ENCODE measurements around the gene NRROS.

NRROS gene

DNA sequence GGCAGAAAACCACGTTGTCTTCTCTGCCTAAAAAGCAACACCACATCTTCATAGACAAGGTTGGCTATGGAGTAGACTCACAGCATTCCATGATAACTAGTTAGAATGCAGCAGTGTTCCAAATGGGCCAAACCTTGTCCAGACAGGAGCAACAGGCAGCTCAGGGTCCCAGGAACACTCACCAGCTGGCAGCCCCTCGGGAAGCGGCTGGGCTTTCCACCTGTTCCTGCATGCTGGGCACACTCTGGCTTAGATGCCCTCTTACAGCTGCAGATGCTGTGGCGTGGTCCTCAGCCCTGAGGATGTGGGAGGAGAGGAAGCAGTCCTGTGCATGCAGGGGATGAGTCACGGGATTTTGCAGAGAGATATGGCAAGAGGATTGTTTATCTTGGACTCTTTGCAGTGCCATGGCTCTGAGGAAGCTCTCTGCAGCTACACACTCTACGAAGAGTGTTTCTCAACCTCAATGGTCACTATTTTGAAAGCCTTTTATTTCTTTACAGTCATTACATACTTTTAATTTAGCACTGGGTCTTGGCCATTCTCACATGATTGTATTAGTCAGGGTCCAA is 11.3 kb downstream of the NRROS start:
- no peak for DNase-seq (ENCODE audit: low read depth)

DNA sequence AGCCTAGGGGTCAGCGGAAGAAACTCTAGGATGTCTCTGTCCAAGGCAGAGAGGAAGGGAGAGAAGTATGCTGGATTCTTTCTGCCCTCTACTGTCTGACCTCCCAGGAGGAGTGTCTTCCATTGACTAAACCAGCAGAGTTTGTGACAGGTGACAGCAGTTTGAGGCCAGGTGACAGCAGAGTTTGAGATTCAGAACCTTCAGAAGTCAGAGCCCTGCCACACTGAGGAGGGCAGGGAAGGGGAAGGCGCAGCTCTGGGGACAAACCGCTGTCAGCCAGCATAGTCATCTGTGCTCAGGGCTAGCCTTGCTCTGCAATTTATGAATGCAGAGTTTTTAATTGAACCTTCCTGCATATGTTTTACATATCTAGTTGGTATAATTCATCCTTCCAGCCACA is 12.3 kb downstream of the NRROS start:
- no peak for DNase-seq (ENCODE audit: low read depth)

DNA sequence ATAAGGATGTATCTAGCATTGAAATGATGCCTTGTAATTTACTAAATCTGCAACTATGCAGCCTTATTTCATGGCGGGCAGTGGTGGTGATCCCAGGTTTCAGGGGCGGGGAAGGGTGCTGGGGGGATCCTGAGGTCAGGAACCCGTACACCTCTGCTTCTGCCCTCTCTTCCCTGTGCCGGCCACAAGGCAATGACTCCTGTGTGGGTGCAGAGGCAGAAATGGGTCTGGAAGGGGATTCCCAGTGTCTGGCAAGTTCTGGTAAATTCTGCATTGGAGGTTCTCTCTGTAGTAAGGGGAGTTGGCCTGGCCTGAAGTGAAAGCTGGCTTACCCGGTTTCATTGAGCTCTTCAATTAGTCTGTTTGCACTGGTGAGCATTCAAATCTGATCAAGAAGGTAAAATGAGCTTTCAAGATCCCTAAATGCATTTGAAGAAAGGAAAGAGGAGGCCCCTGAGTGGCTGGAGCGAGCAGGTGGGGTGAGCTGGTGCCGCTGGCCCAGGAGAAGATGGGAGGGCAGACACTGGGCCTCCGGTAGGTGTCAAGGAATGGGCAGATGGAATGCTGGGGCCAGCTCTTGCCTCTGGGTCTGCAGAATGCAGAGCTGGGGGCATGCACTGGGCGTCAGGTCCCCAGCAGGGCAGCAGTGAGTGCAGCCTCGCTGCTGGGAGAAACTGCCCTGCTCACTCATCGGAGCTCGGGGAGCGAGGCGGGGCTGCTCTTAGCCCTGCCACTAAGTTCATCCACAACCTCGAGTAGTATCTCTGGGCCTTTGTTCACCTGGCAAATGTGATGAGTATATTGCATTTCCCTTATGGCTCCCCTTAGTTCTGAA is 13.7 kb downstream of the NRROS start:
- DNase-seq (ENCODE audit: low read depth), result no peak

DNA sequence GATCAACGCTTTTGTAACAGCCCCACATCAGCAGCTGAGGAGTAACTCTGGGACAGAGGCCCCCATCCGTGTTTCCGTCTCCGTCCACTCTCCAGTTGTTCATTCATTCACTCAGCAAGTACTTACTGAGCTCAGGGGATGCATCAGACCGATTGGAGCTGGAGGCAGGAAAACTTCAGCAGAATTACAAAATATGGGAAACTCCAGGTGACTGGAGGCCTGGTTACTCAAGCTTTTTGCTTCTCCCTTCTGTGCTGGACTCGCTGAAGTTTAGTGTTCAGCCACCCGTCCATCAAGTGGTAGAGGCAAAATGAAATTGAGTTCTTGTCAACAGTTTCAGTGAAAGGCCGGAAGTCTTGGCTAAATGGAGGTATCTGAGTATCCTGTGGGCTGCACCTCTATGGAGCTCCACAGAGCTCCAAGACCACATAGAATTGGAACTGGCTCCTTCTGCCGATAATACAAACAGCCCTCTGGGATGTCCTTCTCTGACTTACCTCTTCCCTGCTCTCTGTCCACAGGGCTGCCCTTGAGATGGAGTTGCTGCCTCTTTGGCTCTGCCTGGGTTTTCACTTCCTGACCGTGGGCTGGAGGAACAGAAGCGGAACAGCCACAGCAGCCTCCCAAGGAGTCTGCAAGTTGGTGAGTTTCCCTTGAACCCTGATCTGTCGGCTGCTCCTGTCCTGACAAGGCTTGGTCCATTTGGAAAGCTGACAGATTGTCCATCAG is 14.7 kb downstream of the NRROS start:
- no peak for DNase-seq (ENCODE audit: low read depth)

DNA sequence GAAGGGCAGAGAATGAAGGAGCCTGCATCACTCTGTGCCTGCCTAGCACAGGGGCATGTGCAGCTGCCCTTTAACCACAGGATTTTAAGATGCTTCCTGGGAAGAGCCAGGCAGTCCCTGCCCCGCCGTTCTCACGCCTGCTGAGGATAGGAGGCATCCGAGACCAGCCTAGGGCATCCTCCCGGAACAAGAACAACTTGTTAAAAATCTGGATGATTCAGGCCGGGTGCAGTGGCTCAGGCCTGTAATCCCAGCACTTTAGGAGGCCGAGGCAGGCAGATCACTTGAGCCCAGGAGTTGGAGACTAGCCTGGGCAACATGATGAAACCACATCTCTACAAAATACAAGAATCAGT is 15.2 kb downstream of the NRROS start:
- DNase-seq (ENCODE audit: low read depth), result no peak

DNA sequence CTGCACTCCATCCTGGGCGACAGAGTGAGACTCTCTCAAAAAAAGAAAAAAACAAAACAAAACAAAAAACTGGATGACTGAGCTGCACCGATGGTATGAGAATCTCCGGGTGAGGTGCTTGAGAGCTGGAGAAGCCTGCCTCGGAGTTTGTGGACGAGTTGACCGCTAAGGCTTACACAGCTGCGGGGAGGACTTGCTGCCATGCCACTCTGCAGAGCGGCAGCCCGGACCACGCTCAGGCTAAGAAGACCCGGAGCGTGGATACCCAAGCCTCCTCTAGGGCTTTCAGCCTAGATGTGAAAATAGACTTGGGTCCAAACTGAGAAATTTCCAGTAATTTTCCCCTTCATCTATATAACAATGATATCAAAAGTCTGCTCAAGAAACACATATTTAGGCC is 16.0 kb downstream of the NRROS start:
- no peak for DNase-seq (ENCODE audit: low read depth)

DNA sequence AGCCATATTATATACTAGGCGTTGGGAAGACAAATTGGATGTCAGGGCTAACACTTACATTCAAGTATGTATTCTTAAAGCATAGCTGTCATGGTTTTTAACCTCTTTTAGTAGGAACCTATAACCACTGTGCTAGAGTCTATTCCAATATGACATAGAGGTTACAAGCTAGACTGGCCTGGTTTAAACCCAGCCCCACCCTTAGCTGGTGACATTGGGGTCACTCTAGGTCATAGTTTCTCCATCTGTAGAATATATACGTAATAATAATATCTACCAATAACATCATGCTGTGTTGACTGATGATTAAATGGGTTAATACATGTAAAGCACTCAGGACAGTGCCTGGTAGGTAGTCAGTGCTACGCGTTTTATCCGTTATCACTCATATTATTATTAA is 16.7 kb downstream of the NRROS start:
- no peak for DNase-seq (ENCODE audit: low read depth)

DNA sequence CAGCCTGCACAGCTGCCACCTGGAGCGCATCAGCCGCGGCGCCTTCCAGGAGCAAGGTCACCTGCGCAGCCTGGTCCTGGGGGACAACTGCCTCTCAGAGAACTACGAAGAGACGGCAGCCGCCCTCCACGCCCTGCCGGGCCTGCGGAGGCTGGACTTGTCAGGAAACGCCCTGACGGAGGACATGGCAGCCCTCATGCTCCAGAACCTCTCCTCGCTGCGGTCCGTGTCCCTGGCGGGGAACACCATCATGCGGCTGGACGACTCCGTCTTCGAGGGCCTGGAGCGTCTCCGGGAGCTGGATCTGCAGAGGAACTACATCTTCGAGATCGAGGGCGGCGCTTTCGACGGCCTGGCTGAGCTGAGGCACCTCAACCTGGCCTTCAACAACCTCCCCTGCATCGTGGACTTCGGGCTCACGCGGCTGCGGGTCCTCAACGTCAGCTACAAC is 20.4 kb downstream of the NRROS start:
- no peak for DNase-seq (ENCODE audit: low read depth)

DNA sequence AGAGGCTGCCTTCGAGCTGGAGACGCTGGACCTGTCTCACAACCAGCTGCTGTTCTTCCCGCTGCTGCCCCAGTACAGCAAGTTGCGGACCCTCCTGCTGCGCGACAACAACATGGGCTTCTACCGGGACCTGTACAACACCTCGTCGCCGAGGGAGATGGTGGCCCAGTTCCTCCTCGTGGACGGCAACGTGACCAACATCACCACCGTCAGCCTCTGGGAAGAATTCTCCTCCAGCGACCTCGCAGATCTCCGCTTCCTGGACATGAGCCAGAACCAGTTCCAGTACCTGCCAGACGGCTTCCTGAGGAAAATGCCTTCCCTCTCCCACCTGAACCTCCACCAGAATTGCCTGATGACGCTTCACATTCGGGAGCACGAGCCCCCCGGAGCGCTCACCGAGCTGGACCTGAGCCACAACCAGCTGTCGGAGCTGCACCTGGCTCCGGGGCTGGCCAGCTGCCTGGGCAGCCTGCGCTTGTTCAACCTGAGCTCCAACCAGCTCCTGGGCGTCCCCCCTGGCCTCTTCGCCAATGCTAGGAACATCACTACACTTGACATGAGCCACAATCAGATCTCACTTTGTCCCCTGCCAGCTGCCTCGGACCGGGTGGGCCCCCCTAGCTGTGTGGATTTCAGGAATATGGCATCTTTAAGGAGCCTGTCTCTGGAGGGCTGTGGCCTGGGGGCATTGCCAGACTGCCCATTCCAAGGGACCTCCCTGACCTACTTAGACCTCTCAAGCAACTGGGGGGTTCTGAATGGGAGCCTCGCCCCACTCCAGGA is 21.1 kb downstream of the NRROS start:
- no peak for DNase-seq (ENCODE audit: low read depth)

DNA sequence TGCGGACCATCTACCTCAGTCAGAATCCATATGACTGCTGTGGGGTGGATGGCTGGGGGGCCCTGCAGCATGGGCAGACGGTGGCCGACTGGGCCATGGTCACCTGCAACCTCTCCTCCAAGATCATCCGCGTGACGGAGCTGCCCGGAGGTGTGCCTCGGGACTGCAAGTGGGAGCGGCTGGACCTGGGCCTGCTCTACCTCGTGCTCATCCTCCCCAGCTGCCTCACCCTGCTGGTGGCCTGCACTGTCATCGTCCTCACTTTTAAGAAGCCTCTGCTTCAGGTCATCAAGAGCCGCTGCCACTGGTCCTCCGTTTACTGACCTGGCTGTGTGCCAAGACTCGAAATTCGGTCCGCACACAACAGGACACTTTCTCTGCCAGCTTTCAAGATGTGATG is 21.9 kb downstream of the NRROS start:
- DNase-seq (ENCODE audit: low read depth), result no peak

DNA sequence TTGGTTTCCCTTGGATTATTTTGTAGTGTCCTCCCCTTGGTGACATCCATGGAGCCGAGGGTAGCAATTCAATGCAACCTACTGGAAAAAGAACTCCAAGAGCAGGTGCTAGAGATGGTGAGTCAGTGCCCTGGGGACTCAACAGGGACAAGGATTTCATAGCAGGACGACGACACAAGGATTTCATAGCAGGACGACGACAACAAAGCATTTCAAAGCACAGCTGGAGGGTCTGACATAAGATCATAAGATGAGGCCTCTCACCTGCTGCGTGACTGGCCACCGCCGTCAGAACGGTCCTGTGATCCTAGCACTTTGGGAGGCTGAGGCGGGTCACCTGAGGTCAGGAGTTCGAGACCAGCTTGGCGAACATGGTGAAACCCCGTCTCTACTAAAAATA is 22.5 kb downstream of the NRROS start:
- DNase-seq (ENCODE audit: low read depth), result no peak

DNA sequence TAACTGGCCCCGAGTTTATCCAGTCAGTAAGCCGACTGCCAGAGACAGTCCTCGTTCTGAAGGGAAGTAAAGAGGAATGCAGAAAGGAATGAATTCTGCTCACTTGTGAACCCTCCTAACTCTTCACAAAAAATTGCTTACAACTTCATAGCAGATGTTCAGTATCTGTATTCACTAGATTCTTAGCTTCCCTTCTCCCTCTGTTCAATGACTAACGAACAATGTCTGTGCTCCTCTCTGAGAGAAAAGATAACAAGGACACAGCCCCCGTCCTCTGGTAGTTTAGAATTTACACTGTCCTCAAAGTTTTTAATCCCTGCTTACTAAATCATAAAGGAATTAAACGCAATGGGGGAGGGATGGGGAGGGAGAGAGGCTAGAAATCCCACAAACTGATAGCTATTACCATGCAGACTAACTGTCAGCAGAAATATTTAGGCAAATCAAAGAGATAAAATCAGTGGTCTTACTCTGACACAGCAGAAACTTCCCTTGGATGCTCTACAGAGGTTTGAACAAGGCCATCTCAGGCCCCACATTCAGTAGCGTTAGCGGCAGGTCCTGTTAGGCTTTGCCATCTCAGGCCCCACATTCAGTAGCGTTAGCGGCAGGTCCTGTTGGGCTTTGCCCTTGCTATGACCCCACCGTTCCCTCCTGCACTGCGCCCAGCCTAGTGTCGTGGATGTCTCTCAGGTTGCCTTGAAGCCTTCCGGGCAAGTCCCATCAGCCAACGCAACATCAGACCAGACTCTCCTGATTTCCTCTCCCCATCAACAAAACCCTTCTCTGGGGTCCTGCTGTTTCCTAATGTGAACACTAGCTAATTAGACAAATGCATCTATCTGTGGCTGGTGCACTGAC is 23.4 kb downstream of the NRROS start:
- no peak for DNase-seq (ENCODE audit: low read depth)

DNA sequence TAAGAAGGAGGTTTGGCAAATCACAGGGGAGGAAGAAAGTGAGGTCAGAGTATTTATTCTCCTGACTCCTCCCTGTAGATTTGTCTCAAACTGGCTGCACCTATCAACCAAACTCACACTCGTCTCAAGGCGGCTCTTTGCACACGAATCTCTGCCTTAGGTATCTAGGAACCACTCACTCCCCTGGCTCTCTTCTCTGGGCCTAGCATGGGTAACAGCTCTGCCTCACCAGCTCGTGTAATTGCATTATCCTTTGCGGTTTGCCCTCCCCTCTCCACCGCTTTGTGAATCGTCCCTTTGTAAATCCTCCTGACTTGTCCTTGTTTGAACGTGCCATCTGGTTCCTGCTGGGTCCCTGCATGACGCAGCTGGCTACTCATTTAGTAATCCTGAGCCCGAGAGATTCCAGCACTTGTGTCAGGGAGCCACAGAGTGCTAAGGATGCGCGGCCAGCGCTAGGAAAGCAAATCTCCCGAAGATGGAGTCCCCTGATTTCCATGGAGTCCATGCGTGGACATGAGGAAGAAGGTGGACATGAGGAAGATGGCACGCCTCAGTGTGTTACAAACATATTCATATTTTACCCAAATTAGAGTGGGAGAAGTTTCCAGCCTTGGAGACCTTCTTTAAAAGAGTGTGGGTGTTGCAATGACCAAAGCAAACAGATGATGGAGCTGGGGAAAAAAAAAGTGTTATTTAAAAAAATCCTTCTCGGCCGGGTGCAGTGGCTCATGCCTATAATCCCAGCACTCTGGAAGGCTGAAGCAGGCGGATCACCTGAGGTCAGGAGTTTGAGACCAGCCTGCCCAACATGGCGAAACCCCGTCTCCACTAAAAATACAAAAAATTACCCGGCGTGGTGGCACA is 26.7 kb downstream of the NRROS start:
- DNase-seq (ENCODE audit: low read depth), result no peak

DNA sequence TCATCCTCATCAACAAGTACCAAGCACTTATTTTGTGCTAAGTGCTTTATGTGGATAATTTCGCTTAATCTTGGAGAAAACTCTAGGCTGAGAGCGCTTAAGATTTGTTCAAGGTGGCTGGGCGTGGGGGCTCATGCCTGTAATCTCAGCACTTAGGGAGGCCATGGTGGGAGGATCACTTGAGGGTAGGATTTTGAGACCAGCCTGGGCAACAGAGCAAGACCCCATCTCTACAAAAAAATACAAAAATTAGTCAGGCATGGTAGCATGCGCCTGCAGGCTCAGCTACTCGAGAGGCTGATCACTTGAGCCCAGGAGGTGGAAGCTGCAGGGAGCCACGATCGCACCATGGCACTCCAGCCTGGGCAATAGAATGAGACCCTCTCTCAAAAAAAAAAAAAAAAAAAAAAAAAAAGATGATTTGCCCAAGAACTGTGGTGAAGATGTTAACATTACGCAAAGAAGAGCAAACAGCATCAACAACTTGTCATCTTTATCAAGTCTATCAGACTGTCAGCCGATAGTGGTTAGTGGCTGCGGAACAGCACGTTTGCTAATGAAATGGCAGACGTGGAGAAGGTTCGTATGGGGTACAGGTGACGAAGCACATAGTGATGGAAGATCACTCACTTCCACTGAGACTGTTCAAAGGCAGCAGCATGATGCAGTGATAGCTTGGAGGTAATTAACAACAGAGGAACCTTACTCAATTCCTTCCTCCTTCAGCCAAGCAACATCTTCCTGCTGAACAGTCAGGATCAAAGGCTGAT is 27.7 kb downstream of the NRROS start:
- no peak for DNase-seq (ENCODE audit: low read depth)

DNA sequence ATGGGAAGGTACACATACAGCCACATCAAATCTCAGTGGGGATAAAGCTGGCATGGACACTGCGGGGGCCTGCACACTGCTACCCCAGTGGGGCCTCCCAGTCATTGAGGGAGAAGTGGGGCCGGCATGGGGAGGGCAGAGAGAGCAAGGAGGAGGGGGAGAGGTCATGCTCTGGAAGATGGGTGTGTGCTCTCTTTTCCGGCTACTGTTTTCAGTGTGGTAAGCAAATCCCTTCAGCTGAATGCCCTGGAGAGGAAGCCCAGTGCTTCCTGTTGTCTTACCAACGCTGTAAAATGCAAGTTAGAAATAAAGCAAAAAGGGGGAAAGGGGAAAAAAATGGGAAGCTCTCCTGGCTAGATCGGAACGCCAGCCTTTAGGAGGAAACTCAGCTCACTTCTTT is 30.8 kb downstream of the NRROS start:
- no peak for DNase-seq (ENCODE audit: low read depth)

DNA sequence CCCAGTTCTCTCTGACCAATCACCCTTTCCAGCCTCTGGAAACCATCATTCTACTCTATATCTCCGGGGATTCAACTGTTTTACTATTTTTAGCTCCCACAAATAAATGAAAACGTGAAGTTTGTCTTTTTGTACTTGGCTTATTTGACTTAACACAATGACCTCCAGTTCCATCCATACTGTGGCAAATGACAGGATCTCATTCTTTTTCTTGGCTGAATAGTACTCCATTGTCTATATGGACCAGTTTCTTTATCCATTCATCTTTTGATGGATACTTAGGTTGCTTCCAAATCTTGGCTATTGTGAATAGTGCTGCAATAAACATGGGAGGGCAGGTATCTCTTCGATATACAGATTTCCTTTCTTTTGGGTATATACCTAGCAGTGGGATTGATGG is 34.1 kb downstream of the NRROS start:
- DNase-seq (ENCODE audit: low read depth), result no peak

DNA sequence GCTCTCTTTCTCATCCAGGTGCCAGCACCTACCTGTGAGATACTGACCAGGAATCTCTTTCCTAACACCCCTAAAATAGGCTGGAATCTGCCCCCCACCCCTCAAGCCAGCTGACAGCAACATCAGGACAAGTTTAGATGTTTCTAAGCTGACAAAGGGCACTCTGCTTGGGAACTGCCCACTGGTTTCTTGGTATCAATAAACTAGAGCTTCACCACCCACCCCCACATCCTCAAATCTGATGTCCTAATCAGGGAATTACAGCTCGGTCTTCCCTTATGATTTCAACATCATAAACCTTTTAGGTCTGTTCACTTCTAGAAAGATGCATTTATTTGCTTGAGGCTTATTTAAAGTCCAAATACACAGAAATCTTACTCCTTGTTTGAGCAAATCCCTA is 37.9 kb downstream of the NRROS start:
- DNase-seq (ENCODE audit: low read depth), result no peak

DNA sequence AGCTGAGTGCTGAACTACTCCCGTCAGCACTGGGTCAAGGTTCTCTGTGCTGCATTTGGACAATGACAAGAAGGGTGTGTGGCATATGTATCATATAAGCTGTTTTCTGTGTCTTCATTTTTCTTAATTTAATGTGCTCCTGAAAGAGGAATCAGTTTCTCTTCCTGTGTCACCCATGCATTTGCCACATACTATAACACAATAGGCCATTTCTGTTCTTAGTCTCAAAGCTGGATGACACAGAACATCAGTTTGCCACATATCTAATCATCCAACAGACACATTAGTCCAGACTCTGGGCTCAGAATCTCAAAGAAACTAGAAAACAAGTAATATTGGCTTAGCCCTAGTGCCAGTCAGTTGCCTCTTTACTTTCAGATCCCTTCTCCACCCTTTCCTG is 38.4 kb downstream of the NRROS start:
- DNase-seq (ENCODE audit: low read depth), result no peak

DNA sequence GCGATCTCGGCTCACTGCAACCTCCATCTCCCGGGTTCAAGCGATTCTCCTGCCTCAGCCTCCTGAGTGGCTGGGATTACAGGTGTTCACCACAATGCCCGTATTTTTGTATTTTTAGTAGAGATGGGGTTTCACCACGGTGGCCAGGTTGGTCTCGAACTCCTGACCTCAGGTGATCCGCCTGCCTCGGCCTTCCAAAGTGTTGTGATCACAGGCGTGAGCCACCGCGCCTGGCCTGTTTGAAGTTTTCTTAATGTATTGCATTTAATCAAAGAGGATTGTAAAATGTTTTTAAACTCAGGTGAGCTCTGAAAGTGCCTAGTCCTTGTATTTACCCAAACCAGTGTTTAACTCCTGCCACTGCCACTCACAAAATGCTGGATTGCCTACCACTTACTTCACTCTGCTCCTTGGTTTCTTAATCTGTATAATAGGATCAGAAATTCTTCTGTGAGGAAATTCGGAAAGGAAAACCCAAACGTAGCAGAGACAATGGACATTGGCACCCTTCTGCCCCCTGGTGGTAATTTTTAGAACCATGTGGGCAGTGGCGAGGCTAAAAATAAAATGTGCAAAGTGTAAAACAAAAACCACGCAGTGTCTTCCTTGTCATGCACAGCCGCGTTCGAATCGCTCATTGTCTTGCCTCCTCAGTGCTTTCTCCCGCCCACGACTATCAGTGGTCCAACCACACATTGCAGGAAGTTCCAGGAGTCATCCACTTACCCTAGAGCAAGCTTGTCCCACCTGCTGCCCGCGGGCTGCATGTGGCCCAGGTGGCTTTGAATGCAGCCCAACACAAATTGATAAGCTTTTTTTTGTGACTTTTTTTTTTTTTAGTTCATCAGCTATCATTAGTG is 45.3 kb downstream of the NRROS start:
- peak; percentile 40 for DNase-seq (ENCODE audit: low read depth)

All from stimulated activated CD4-positive, alpha-beta T cell treated with anti-CD3 and anti-CD28 coated beads, Interleukin-2, amount 100 ng/mL, for 4 hours (primary cell).